ENCODE data around the gene CYB5RL.

GRCh38 chr1:54163051-54163450, 36.8 kb downstream of the CYB5RL start:
- TF ChIP-seq JUN (CRISPR knock-in tag; IDR thresholded peaks at IDR 0.05) = no peak
- TF ChIP-seq, protein P1, sequence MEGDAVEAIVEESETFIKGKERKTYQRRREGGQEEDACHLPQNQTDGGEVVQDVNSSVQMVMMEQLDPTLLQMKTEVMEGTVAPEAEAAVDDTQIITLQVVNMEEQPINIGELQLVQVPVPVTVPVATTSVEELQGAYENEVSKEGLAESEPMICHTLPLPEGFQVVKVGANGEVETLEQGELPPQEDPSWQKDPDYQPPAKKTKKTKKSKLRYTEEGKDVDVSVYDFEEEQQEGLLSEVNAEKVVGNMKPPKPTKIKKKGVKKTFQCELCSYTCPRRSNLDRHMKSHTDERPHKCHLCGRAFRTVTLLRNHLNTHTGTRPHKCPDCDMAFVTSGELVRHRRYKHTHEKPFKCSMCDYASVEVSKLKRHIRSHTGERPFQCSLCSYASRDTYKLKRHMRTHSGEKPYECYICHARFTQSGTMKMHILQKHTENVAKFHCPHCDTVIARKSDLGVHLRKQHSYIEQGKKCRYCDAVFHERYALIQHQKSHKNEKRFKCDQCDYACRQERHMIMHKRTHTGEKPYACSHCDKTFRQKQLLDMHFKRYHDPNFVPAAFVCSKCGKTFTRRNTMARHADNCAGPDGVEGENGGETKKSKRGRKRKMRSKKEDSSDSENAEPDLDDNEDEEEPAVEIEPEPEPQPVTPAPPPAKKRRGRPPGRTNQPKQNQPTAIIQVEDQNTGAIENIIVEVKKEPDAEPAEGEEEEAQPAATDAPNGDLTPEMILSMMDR (IDR thresholded peaks at IDR 0.05) = no peak
- TF ChIP-seq, protein P2, sequence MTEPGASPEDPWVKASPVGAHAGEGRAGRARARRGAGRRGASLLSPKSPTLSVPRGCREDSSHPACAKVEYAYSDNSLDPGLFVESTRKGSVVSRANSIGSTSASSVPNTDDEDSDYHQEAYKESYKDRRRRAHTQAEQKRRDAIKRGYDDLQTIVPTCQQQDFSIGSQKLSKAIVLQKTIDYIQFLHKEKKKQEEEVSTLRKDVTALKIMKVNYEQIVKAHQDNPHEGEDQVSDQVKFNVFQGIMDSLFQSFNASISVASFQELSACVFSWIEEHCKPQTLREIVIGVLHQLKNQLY (CRISPR knock-in tag; IDR thresholded peaks at IDR 0.05) = no peak
- TF ChIP-seq, protein P3, sequence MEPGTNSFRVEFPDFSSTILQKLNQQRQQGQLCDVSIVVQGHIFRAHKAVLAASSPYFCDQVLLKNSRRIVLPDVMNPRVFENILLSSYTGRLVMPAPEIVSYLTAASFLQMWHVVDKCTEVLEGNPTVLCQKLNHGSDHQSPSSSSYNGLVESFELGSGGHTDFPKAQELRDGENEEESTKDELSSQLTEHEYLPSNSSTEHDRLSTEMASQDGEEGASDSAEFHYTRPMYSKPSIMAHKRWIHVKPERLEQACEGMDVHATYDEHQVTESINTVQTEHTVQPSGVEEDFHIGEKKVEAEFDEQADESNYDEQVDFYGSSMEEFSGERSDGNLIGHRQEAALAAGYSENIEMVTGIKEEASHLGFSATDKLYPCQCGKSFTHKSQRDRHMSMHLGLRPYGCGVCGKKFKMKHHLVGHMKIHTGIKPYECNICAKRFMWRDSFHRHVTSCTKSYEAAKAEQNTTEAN (CRISPR knock-in tag; IDR thresholded peaks at IDR 0.05) = no peak

All from WTC11 (cell line).